ENCODE results near the gene EPM2AIP1.

EPM2AIP1 gene

GRCh38 chr3:36944641-36945270, 48.2 kb downstream of the EPM2AIP1 start, which contains the start of gene TRANK1:
TRANK1 (minus strand) TSS chr3:36945054; CDS start chr3:36944809, 245 bp downstream.
- peak; percentile 76 for DNase-seq

GRCh38 chr3:36944012-36944640, 48.8 kb downstream of the EPM2AIP1 start:
- DNase-seq = peak; percentile 88

- no peak for DNase-seq
These were observed 49.3 kb downstream of the EPM2AIP1 start for GRCh38 chr3:36943601-36944000.

- no peak for DNase-seq
These were observed 50.2 kb downstream of the EPM2AIP1 start for GRCh38 chr3:36942638-36943248.

GRCh38 chr3:36941658-36942057, 51.3 kb downstream of the EPM2AIP1 start:
- DNase-seq = no peak

- no peak for DNase-seq
These were observed 51.8 kb downstream of the EPM2AIP1 start for GRCh38 chr3:36941162-36941561.

- no peak for DNase-seq
These were observed 55.4 kb downstream of the EPM2AIP1 start for GRCh38 chr3:36937492-36937891.
